ENCODE results near the gene MEIS1. TPM values are rescaled to one million over a fixed set of nuclear protein-coding genes. Genes with fewer than 3 reads are reported as not detected.
A peak's percentile ranks its signal among the peaks of the same experiment; 100 is the strongest.

MEIS1 gene
- total and polyA plus RNA-seq, 4 experiments from 2014 or later: not detected

DNA sequence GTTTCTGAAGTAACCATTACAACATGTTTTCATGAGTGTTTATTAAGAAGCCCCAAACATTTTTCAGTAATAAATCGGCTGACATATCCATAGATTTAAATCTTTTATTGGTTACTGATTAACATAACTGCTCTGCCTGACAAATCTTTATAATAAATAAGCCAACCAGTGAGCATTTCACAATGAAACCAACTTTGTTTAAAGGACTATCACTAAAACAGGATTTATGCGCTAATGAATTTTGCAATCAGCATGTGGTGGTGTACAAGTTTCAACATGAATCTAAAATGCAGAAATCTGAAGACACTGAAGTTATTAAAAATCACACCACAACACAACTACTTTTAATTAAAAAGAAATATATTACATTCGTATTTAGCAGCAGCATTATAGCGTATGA lies 166.7 kb downstream of the MEIS1 start:
- no peaks in the 10 kb centered on the region for H3K27me3 ChIP-seq (ENCODE audit: insufficient read depth, low read length)
- no peak overlapping the region for H3K27ac Mint-ChIP-seq
- no peaks in the 10 kb centered on the region for H3K36me3 ChIP-seq (ENCODE audit: insufficient read depth, low read length)
- DNase-seq: no peak
- H3K4me3 Mint-ChIP-seq: no peak overlapping the region
- intact Hi-C loops (cut with micrococcal nuclease): no loop called here
- H3K4me3 ChIP-seq (ENCODE audit: low read length in 2 of 2): no peak overlapping the region
- CTCF ChIA-PET (ENCODE audit: partially characterized antibody): no interaction called here
- H3K27ac ChIP-seq (ENCODE audit: low read depth, low read length): no peak overlapping the region
- no peaks in the 10 kb centered on the region for H3K4me1 Mint-ChIP-seq
- H3K27me3 Mint-ChIP-seq: no peaks in the 10 kb centered on the region
- H3K4me1 ChIP-seq (ENCODE audit: insufficient read depth, low read length): no peaks in the 10 kb centered on the region
- POLR2A ChIA-PET (ENCODE audit: partially characterized antibody): no interaction called here
- H3K9me3 Mint-ChIP-seq: no peaks in the 10 kb centered on the region
- H3K9me3 ChIP-seq (ENCODE audit: control insufficient read depth in 1 of 2, low read length in 2 of 2): no peaks in the 10 kb centered on the region
- no peaks in the 10 kb centered on the region for H3K36me3 Mint-ChIP-seq

DNA sequence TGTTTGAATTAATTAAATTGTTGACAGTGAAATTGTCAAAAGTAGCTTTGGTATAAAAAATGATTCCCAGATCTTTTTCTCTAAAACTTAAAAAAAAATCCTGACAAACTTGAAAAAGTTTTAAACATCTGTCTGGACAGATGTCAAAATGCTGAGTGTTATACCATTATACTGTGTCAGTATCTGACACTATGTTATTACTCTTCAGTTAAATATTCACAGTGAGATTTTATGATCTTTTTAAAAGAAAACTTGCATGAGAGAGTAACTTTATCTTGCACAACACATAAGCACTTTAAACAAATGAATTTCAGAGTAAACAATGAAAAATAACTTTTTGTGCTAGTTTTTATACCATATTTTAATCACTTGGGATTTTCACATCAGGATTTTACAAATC lies 167.4 kb downstream of the MEIS1 start:
- Mint-ChIP-seq H3K27me3 (no peaks in the 10 kb centered on the region), H3K9me3 (no peaks in the 10 kb centered on the region), H3K27ac (no peak overlapping the region), H3K4me3 (no peak overlapping the region), H3K4me1 (no peaks in the 10 kb centered on the region), H3K36me3 (no peaks in the 10 kb centered on the region)
- ChIA-PET POLR2A (ENCODE audit: partially characterized antibody) (no interaction called here), CTCF (ENCODE audit: partially characterized antibody) (no interaction called here)
- intact Hi-C loops (cut with micrococcal nuclease): no loop called here
- no peak for DNase-seq
- Histone ChIP-seq H3K27ac (ENCODE audit: low read depth, low read length) (no peak overlapping the region), H3K36me3 (ENCODE audit: insufficient read depth, low read length) (no peaks in the 10 kb centered on the region), H3K27me3 (ENCODE audit: insufficient read depth, low read length) (no peaks in the 10 kb centered on the region), H3K4me3 (ENCODE audit: low read length in 2 of 2) (no peak overlapping the region), H3K4me1 (ENCODE audit: insufficient read depth, low read length) (no peaks in the 10 kb centered on the region), H3K9me3 (ENCODE audit: control insufficient read depth in 1 of 2, low read length in 2 of 2) (no peaks in the 10 kb centered on the region)

DNA sequence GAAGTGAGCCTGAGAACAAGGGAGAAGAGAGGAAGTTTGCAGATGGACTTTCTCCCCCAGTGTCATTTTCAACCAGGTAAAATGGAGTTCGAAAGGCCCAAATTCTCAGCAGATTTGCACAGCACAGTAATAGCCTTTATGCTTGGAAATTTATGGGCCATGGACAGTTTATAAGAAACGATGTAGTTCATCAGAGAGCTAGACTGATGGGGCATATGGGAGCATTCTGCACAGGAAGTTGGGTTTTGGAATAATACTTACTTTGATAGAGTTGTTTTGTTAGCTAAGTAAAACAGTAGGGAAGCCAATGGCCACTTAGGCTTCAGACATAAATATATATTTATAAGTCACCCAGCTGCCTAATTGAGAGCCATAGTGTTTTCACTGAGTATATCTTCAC lies 169.4 kb downstream of the MEIS1 start:
- Mint-ChIP-seq H3K4me1 (no peaks in the 10 kb centered on the region), H3K9me3 (peaks cover 0 to 2% (median 0%) of the 10 kb centered on the region in 8 donors), H3K27me3 (no peaks in the 10 kb centered on the region), H3K4me3 (no peak overlapping the region), H3K27ac (no peak overlapping the region), H3K36me3 (no peaks in the 10 kb centered on the region)
- Histone ChIP-seq H3K4me1 (ENCODE audit: insufficient read depth, low read length) (no peaks in the 10 kb centered on the region), H3K27ac (ENCODE audit: low read depth, low read length) (no peak overlapping the region), H3K27me3 (ENCODE audit: insufficient read depth, low read length) (no peaks in the 10 kb centered on the region), H3K9me3 (ENCODE audit: control insufficient read depth in 1 of 2, low read length in 2 of 2) (no peaks in the 10 kb centered on the region), H3K4me3 (ENCODE audit: low read length in 2 of 2) (no peak overlapping the region), H3K36me3 (ENCODE audit: insufficient read depth, low read length) (no peaks in the 10 kb centered on the region)
- DNase-seq: no peak
- intact Hi-C loops (cut with micrococcal nuclease): no loop called here
- ChIA-PET CTCF (ENCODE audit: partially characterized antibody) (no interaction called here), POLR2A (ENCODE audit: partially characterized antibody) (no interaction called here)

DNA sequence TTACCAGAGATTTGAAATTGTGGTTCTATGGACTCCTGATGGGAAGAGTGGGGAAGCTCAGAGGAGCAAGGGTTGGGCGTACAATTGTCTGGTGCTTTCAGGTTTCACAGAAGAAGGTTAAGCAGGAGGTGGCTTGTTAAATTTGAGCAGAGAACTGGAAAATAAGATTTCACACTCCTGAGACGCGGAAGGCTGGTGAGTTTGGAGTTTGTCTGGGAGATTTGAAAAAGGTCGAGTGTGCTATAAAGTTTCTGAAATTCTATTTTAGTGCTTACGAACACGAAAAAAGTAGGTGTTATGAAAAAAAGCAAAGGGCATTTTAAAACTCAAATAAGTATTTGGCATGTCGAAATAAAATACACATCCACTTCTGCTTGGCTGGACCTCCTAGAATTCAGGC lies 170.1 kb downstream of the MEIS1 start:
- POLR2A ChIA-PET (ENCODE audit: partially characterized antibody): no interaction called here
- intact Hi-C loops (cut with micrococcal nuclease): no loop called here
- no peaks in the 10 kb centered on the region for H3K36me3 ChIP-seq (ENCODE audit: insufficient read depth, low read length)

DNA sequence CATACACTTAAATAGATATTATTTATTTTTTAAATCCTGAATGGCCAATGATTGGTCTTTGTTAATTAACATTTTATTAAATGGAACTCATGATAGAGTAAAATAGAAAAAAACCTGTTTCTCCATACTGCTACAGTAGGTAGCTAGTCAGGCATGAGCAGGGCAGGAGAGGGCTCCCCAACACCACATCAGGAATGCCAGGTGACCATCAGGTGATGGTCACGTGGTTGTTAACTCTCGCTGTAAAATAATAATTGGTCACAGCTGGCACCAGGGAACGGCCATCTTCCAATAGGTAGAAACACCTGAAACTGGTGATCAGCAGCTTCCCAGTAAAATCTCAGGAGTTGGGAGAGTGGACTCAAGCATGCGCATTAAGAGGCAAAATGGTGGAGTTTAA lies 172.2 kb downstream of the MEIS1 start:
- no peak overlapping the region for H3K4me3 ChIP-seq (ENCODE audit: low read length in 2 of 2)
- Mint-ChIP-seq H3K27ac (no peak overlapping the region), H3K4me3 (no peak overlapping the region), H3K36me3 (no peaks in the 10 kb centered on the region), H3K27me3 (no peaks in the 10 kb centered on the region), H3K4me1 (no peaks in the 10 kb centered on the region), H3K9me3 (peaks cover 0 to 6% (median 2%) of the 10 kb centered on the region in 8 donors)
- intact Hi-C loops (cut with micrococcal nuclease): no loop called here
- no peaks in the 10 kb centered on the region for H3K9me3 ChIP-seq (ENCODE audit: control insufficient read depth in 1 of 2, low read length in 2 of 2)
- H3K36me3 ChIP-seq (ENCODE audit: insufficient read depth, low read length): no peaks in the 10 kb centered on the region
- DNase-seq: no peak
- no peaks in the 10 kb centered on the region for H3K27me3 ChIP-seq (ENCODE audit: insufficient read depth, low read length)
- no peaks in the 10 kb centered on the region for H3K4me1 ChIP-seq (ENCODE audit: insufficient read depth, low read length)
- ChIA-PET POLR2A (ENCODE audit: partially characterized antibody) (no interaction called here), CTCF (ENCODE audit: partially characterized antibody) (no interaction called here)
- no peak overlapping the region for H3K27ac ChIP-seq (ENCODE audit: low read depth, low read length)

More for the DNA sequence above, 170.1 kb downstream of the MEIS1 start:
- Histone ChIP-seq H3K27me3 (ENCODE audit: insufficient read depth, low read length) (no peaks in the 10 kb centered on the region), H3K27ac (ENCODE audit: low read depth, low read length) (no peak overlapping the region), H3K9me3 (ENCODE audit: control insufficient read depth in 1 of 2, low read length in 2 of 2) (no peaks in the 10 kb centered on the region), H3K4me1 (ENCODE audit: insufficient read depth, low read length) (no peaks in the 10 kb centered on the region), H3K4me3 (ENCODE audit: low read length in 2 of 2) (no peak overlapping the region)
- CTCF ChIA-PET (ENCODE audit: partially characterized antibody): no interaction called here
- Mint-ChIP-seq H3K9me3 (peaks cover 0 to 2% (median 0%) of the 10 kb centered on the region in 8 donors), H3K27ac (no peak overlapping the region), H3K27me3 (no peaks in the 10 kb centered on the region), H3K4me3 (peak overlapping the region in 1 of 8 donors; percentile 23), H3K4me1 (no peaks in the 10 kb centered on the region), H3K36me3 (no peaks in the 10 kb centered on the region)
- DNase-seq: no peak
